Measurements from ENCODE around the gene CACNA1B.
A peak's percentile ranks its signal among the peaks of the same experiment; 100 is the strongest.

Gene CACNA1B

DNA sequence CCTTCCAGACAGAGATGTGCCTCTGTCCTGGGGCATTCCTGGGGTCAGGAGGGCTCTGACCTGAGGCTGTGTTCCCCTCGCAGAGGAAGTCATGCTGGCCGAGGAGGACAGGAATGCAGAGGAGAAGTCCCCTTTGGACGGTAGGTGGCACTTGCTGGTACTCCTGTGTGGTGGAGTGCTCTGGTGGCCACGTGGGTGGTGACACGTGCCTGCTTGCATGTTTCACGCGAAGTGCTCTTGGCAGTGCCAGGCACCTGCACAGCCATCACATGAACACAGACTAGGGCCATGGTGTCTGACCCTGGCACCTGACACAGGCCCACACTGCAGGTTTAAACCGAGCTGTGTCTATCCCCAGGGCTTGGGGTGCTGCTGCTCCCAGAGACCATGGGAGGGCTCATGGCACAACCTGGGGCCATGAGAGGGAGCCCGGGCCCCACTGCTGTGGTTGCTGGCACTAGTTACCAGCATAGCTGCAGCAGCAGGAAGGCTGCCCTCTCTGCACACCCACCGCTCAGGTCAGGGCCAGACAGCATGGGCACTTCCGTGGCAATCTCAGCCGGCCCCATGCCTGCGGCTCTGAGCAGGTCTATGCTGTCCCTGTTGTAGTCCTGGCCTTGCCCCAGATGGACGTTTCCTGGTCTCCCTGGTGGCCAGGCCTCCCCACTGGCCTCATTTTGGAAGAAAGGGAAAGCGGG is 79.3 kb downstream of the CACNA1B start:
- H3K4me3 Mint-ChIP-seq = no peak overlapping the region
- no peak overlapping the region for H3K27ac Mint-ChIP-seq
- no peaks in the 10 kb centered on the region for H3K4me1 Mint-ChIP-seq
- H3K36me3 Mint-ChIP-seq (ENCODE audit: low read depth) = no peaks in the 10 kb centered on the region
- TF ChIP-seq, protein P1, sequence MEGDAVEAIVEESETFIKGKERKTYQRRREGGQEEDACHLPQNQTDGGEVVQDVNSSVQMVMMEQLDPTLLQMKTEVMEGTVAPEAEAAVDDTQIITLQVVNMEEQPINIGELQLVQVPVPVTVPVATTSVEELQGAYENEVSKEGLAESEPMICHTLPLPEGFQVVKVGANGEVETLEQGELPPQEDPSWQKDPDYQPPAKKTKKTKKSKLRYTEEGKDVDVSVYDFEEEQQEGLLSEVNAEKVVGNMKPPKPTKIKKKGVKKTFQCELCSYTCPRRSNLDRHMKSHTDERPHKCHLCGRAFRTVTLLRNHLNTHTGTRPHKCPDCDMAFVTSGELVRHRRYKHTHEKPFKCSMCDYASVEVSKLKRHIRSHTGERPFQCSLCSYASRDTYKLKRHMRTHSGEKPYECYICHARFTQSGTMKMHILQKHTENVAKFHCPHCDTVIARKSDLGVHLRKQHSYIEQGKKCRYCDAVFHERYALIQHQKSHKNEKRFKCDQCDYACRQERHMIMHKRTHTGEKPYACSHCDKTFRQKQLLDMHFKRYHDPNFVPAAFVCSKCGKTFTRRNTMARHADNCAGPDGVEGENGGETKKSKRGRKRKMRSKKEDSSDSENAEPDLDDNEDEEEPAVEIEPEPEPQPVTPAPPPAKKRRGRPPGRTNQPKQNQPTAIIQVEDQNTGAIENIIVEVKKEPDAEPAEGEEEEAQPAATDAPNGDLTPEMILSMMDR (IDR thresholded peaks at IDR 0.05; ENCODE audit: unreplicated experiment in 3 of 3) = no peak
- peaks cover 8% of the 10 kb centered on the region for H3K27me3 Mint-ChIP-seq (ENCODE audit: low read depth)
- H3K9me3 Mint-ChIP-seq = peaks cover 5% of the 10 kb centered on the region

DNA sequence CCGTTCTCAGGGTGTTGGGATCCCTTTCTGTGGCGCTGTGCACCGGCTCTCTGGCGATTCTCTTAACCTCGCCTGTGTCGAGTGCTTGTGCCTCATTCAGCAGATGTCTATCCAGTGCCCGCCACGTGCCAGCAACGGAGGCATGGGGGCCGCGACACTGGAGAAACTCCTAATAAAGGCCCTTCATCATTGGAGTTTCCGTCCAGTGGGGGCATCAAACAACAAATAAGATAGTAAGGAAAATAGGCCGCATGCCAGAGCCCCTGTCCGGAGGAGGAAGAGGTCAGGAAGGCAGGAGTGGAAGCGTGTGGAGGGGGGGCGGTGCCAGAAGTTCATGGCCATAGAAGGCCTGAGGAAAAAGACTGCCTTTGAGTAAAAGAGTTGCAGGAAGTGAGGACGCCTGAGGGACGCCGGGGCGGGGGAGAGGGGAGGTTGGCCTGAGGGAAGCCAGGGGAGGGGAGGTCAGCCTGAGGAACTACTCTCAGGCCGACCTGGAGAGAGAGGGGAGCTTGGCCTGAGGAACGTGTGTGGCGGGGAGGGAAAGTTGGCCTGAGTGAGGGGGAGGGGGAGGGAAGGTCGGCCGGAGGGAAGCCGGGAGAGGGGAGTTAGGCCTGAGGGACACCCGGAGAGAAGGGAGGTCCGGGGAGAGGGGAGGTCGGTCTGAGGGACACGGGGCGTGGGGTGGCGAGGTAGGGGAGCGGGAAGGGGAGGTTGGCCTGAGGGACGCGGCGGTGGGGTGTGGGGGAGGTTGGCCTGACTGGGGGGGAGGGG is 82.2 kb downstream of the CACNA1B start:
- H3K9me3 Mint-ChIP-seq = peaks cover 26% of the 10 kb centered on the region
- H3K4me3 Mint-ChIP-seq = no peak overlapping the region
- H3K36me3 Mint-ChIP-seq (ENCODE audit: low read depth) = no peaks in the 10 kb centered on the region
- H3K4me1 Mint-ChIP-seq = no peaks in the 10 kb centered on the region
- TF ChIP-seq, protein P1 (IDR thresholded peaks at IDR 0.05; ENCODE audit: unreplicated experiment in 3 of 3) = no peak
- peaks cover 11% of the 10 kb centered on the region for H3K27me3 Mint-ChIP-seq (ENCODE audit: low read depth)
- H3K27ac Mint-ChIP-seq = no peak overlapping the region

DNA sequence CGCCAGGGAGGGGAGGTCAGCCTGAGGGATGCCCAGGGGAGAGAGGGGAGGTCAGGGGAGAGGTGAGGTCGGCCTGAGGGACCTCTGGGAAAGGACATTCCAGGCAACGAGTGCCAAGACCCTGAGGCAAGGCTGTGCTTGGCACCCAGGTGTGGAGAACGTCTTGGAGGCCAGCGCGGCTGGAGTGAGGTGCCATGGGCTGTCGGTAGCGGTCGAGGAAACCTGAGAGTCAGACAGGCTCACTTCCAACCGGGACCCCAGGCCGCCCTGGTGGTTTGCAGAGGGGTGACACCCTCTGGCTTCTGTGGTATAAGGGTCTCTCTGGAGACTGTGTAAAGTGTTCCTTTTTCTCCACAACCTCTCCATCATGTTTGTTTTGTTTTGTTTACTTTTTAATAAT is 82.9 kb downstream of the CACNA1B start:
- Mint-ChIP-seq H3K27ac (no peak overlapping the region), H3K4me1 (no peaks in the 10 kb centered on the region), H3K36me3 (ENCODE audit: low read depth) (no peaks in the 10 kb centered on the region), H3K9me3 (peaks cover 27% of the 10 kb centered on the region), H3K4me3 (no peak overlapping the region), H3K27me3 (ENCODE audit: low read depth) (peaks cover 13% of the 10 kb centered on the region)
- TF ChIP-seq, protein P1 (IDR thresholded peaks at IDR 0.05; ENCODE audit: unreplicated experiment in 3 of 3) = peak in 1 of 3 experiments; percentile 13

DNA sequence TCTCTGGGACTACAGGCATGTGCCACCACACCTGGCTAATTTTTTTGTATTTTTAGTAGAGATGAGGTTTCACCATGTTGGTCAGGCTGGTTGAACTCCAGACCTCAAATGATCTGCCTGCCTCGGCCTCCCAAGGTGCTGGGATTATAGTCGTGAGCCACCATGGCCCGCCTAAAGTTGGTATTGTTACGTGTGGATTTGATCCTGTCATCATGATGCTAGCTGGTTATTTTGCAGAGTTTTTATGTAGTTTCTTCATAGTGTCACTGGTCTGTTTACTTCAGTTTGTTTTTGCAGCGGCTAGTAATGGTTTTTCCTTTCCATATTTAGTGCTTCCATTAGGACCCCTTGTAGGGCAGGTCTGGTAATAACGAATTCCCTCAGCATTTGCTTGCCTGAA is 85.9 kb downstream of the CACNA1B start:
- TF ChIP-seq, protein P1 (IDR thresholded peaks at IDR 0.05; ENCODE audit: unreplicated experiment in 3 of 3) = no peak
- H3K27me3 Mint-ChIP-seq (ENCODE audit: low read depth) = peaks cover 13% of the 10 kb centered on the region
- H3K27ac Mint-ChIP-seq = no peak overlapping the region
- no peak overlapping the region for H3K4me3 Mint-ChIP-seq
- H3K9me3 Mint-ChIP-seq = peaks cover 29% of the 10 kb centered on the region
- H3K4me1 Mint-ChIP-seq = peaks cover 6% of the 10 kb centered on the region
- H3K36me3 Mint-ChIP-seq (ENCODE audit: low read depth) = no peaks in the 10 kb centered on the region

DNA sequence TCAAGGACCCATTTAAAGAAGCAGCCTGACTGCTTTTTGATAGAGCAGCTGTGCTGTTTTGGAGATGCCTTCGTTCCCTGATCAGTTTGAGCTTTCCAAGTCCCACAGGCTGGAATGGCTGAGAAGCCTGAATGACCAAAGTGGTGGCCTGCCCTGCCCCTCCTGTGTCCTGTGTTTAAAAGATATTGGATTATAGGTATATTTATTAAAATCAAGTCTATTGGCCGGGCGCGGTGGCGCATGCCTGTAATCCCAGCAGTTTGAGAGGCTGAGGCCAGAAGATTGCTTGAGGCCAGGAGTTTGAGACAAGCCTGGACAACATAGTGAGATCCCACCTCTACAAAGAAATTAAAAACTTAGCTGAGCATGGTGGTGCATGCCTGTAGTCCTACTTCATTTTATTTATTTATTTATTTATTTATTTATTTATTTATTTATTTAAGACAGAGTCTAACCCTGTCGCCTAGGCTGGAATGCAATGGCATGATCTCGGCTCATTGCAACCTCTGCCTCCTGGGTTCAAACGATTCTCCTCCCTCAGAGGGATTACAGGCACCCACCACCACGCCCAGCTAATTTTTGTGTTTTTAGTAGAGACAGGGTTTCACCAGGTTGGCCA is 87.7 kb downstream of the CACNA1B start:
- TF ChIP-seq, protein P1 (IDR thresholded peaks at IDR 0.05; ENCODE audit: unreplicated experiment in 3 of 3) = no peak
- Mint-ChIP-seq H3K27ac (no peak overlapping the region), H3K4me1 (peaks cover 6% of the 10 kb centered on the region), H3K36me3 (ENCODE audit: low read depth) (no peaks in the 10 kb centered on the region), H3K4me3 (no peak overlapping the region), H3K9me3 (peaks cover 29% of the 10 kb centered on the region), H3K27me3 (ENCODE audit: low read depth) (peaks cover 13% of the 10 kb centered on the region)
